H1 (cell line): ENCODE results near the gene FRMD5. TPM values are rescaled to one million over a fixed set of nuclear protein-coding genes. Genes with fewer than 3 reads are reported as not detected.
A peak's percentile ranks its signal among the peaks of the same experiment; 100 is the strongest.

Experiments used
- CTCF ChIA-PET: fragments of 300-600 bp; sonication (Branson Sonifier 250); formaldehyde crosslinking; loops from one replicate; lab custom pipeline; 2021; ENCODE audit not compliant: partially characterized antibody; lab: Charles Lee
- POLR2A ChIA-PET: fragments of 300-600 bp; sonication (Branson Sonifier 250); formaldehyde crosslinking; loops from one replicate; lab custom pipeline; 2021; ENCODE audit warnings: inconsistent platforms; ENCODE audit not compliant: partially characterized antibody; lab: Charles Lee
- DNase-seq, 2 experiments: peaks; one replicate each; pipeline versions ENCODE4 v3.0.0 to v3.0.0-alpha.2; 2010 to 2022; ENCODE audit warnings: low spot score in 2 of 2, low read depth in 1 of 2, mixed read lengths in 1 of 2
- FAIRE-seq: peaks from 2 replicates; lab custom pipeline; 2011; peaks lifted over from hg19 to GRCh38; lab: Jason Lieb, UNC
- H2AFZ ChIP-seq: 2 replicates; pipeline ENCODE4 v1.8.1; 2012; ENCODE audit warnings: low read length, inconsistent platforms
- H2AK5ac ChIP-seq: 2 replicates; pipeline ENCODE4 v1.6.1; 2013; ENCODE audit warnings: low read depth, low read length
- H2BK120ac ChIP-seq: replicated peaks from 2 replicates; pipeline ENCODE3; 2013; ENCODE audit warnings: low read depth, low read length, inconsistent platforms
- H2BK12ac ChIP-seq: 2 replicates; pipeline ENCODE4 v1.6.1; 2013; ENCODE audit warnings: low read depth, low read length
- H2BK15ac ChIP-seq: 2 replicates; pipeline ENCODE4 v1.6.1; 2013; ENCODE audit warnings: low read length
- H2BK20ac ChIP-seq: 2 replicates; pipeline ENCODE4 v1.6.1; 2013; ENCODE audit warnings: low read length
- H2BK5ac ChIP-seq: 2 replicates; pipeline ENCODE4 v1.6.1; 2013; ENCODE audit warnings: low read depth, low read length
- H3K14ac ChIP-seq: 2 replicates; pipeline ENCODE4 v1.6.1; 2013; ENCODE audit warnings: inconsistent platforms; ENCODE audit not compliant: insufficient read length
- H3K18ac ChIP-seq: 2 replicates; pipeline ENCODE4 v1.6.1; 2013; ENCODE audit warnings: low read length; ENCODE audit errors: extremely low read depth
- H3K23ac ChIP-seq: 2 replicates; pipeline ENCODE4 v1.6.1; 2013; ENCODE audit warnings: inconsistent platforms; ENCODE audit not compliant: insufficient read length
- H3K23me2 ChIP-seq: 2 replicates; pipeline ENCODE4 v1.6.1; 2013; ENCODE audit warnings: low read depth, low read length
- H3K27ac ChIP-seq: 2 replicates; pipeline ENCODE4 v1.6.1; 2011; ENCODE audit warnings: low read depth, low read length, inconsistent platforms
- H3K27me3 ChIP-seq, 4 experiments: replicated peaks in 1 of 4; 1 replicate in 1 of 4; 2 replicates in 3 of 4; pipeline versions ENCODE4 v1.6.1 to v1.8.1; 2011 to 2013; ENCODE audit warnings: low read length in 3 of 4, mild to moderate bottlenecking in 3 of 4, inconsistent platforms in 2 of 4, mixed read lengths in 2 of 4, moderate library complexity in 1 of 4; ENCODE audit not compliant: control insufficient read depth in 3 of 4, insufficient read depth in 3 of 4; ENCODE audit errors: extremely low read depth in 1 of 4
- H3K36me3 ChIP-seq, 4 experiments: 2 replicates each; pipeline versions ENCODE4 v1.6.1 to v1.8.1; 2011 to 2013; ENCODE audit warnings: mild to moderate bottlenecking in 4 of 4, low read length in 3 of 4, moderate library complexity in 2 of 4, control low read depth in 1 of 4, inconsistent platforms in 1 of 4; ENCODE audit not compliant: insufficient read depth in 4 of 4, control insufficient read depth in 2 of 4
- H3K4ac ChIP-seq: replicated peaks from 2 replicates; pipeline ENCODE3; 2013; ENCODE audit warnings: low read length, low read depth, mixed read lengths, inconsistent platforms; ENCODE audit not compliant: insufficient read length
- H3K4me1 ChIP-seq, 4 experiments: replicated peaks in 1 of 4; 1 replicate in 1 of 4; 2 replicates in 3 of 4; pipeline versions ENCODE4 v1.6.1 to v1.8.1; 2011 to 2013; ENCODE audit warnings: low read length in 3 of 4, inconsistent platforms in 2 of 4, mixed read lengths in 1 of 4; ENCODE audit not compliant: insufficient read depth in 4 of 4, control insufficient read depth in 3 of 4
- H3K4me2 ChIP-seq, 2 experiments: 2 replicates each; pipeline versions ENCODE4 v1.6.1 to v1.8.1; 2011 to 2013; ENCODE audit warnings: low read depth in 2 of 2, low read length in 2 of 2, control low read depth in 1 of 2, inconsistent platforms in 1 of 2, mild to moderate bottlenecking in 1 of 2; ENCODE audit not compliant: insufficient read depth in 1 of 2
- H3K4me3 ChIP-seq, 4 experiments: fragments of 200-600, 300-600 bp in 1 of 4; sonication (generic), shearing (Covaris generic), sonication (Bioruptor Twin) in 1 of 4; 2 replicates each; pipeline versions ENCODE4 v1.5.1 to v1.8.1; 2011 to 2016; ENCODE audit warnings: low read length in 4 of 4, low read depth in 3 of 4, control low read depth in 2 of 4, inconsistent platforms in 2 of 4, mild to moderate bottlenecking in 2 of 4, mixed read lengths in 1 of 4, moderate library complexity in 1 of 4; ENCODE audit not compliant: insufficient read depth in 2 of 4; ENCODE audit errors: extremely low read depth in 1 of 4
- H3K56ac ChIP-seq: replicated peaks from 2 replicates; pipeline ENCODE3; 2013; ENCODE audit warnings: low read depth, mild to moderate bottlenecking, mixed read lengths, low read length, inconsistent platforms; ENCODE audit not compliant: insufficient read length
- H3K79me1 ChIP-seq: 2 replicates; pipeline ENCODE4 v1.6.1; 2013; ENCODE audit warnings: low read depth, low read length, control low read depth
- H3K79me2 ChIP-seq, 2 experiments: 2 replicates each; pipeline versions ENCODE4 v1.6.1 to v1.8.1; 2012 to 2013; ENCODE audit warnings: low read length in 2 of 2, mild to moderate bottlenecking in 2 of 2, inconsistent platforms in 1 of 2; ENCODE audit not compliant: insufficient read depth in 2 of 2, control insufficient read depth in 1 of 2
- H3K9ac ChIP-seq, 4 experiments: replicated peaks in 1 of 4; 1 replicate in 1 of 4; 2 replicates in 3 of 4; pipeline versions ENCODE4 v1.6.1 to v1.8.1; 2011 to 2013; ENCODE audit warnings: low read depth in 3 of 4, low read length in 3 of 4, control low read depth in 2 of 4, mild to moderate bottlenecking in 2 of 4, moderate library complexity in 2 of 4, inconsistent platforms in 1 of 4; ENCODE audit errors: extremely low read depth in 1 of 4
- H3K9me3 ChIP-seq, 2 experiments: 2 replicates each; pipeline versions ENCODE4 v1.6.1 to v1.8.1; 2012 to 2013; ENCODE audit warnings: mild to moderate bottlenecking in 2 of 2, moderate library complexity in 2 of 2, control low read depth in 1 of 2, inconsistent platforms in 1 of 2, low read depth in 1 of 2, low read length in 1 of 2, mixed read lengths in 1 of 2; ENCODE audit not compliant: insufficient read depth in 2 of 2
- H4K20me1 ChIP-seq, 2 experiments: replicated peaks in 1 of 2; 2 replicates each; pipeline versions ENCODE3 to v1.8.1; 2011 to 2013; ENCODE audit warnings: inconsistent platforms in 2 of 2, low read length in 2 of 2, mild to moderate bottlenecking in 1 of 2; ENCODE audit not compliant: insufficient read depth in 2 of 2, control insufficient read depth in 1 of 2
- H4K5ac ChIP-seq: 2 replicates; pipeline ENCODE4 v1.6.1; 2013; ENCODE audit warnings: low read length, low read depth, mixed read lengths, inconsistent platforms; ENCODE audit not compliant: insufficient read length
- H4K8ac ChIP-seq: 2 replicates; pipeline ENCODE4 v1.8.0; 2013; ENCODE audit warnings: mild to moderate bottlenecking, moderate library complexity, low read length, inconsistent platforms; ENCODE audit not compliant: insufficient read depth; ENCODE audit errors: extremely low read depth
- H4K91ac ChIP-seq: replicated peaks from 2 replicates; pipeline ENCODE3; 2013; ENCODE audit warnings: low read length, mixed read lengths, inconsistent platforms; ENCODE audit not compliant: insufficient read length
- FOSL1 ChIP-seq: IDR thresholded peaks from 2 replicates; pipeline ENCODE4 v1.6.1; 2011; ENCODE audit warnings: mild to moderate bottlenecking, low read depth, low read length, moderate library complexity; ENCODE audit not compliant: insufficient read depth
- GABPA ChIP-seq: IDR thresholded peaks from 2 replicates; pipeline ENCODE4 v1.6.1; 2011; ENCODE audit warnings: mild to moderate bottlenecking, low read length, moderate library complexity, borderline replicate concordance; ENCODE audit not compliant: insufficient read depth
- MAFK ChIP-seq: IDR thresholded peaks from 2 replicates; pipeline ENCODE4 v1.6.1; 2012; ENCODE audit warnings: low read depth, mild to moderate bottlenecking, improper control_type of control experiment, low read length
- RAD21 ChIP-seq, 2 experiments: IDR thresholded peaks in 1 of 2; conservative IDR thresholded peaks in 1 of 2; 2 replicates each; pipeline ENCODE4 v1.6.1; 2011; ENCODE audit warnings: low read depth in 2 of 2, low read length in 2 of 2, improper control_type of control experiment in 1 of 2, inconsistent platforms in 1 of 2, mild to moderate bottlenecking in 1 of 2, moderate library complexity in 1 of 2
- SIRT6 ChIP-seq: IDR thresholded peaks from one replicate; pipeline ENCODE4 v1.7.1; 2012; ENCODE audit warnings: low read length, inconsistent platforms
- SIX5 ChIP-seq: IDR thresholded peaks from 2 replicates; pipeline ENCODE4 v1.6.1; 2011; ENCODE audit warnings: mild to moderate bottlenecking, low read depth, low read length
- polyA plus RNA-seq, 7 experiments: library from polyadenylated mRNA; depleted of rRNA in 3 of 7; stranded (reverse) in 5 of 7; unstranded in 2 of 7; fragments of >200 nt in 5 of 7; fragments of 200-250 nt in 2 of 7; gene quantifications; 1 replicate in 5 of 7; 2 replicates in 1 of 7; 4 replicates in 1 of 7; pipeline versions ENCODE4 v1.2.1 to v1.2.3, GENCODE V29; 2011 to 2013; ENCODE audit warnings: missing spikeins in 2 of 7, mixed read lengths in 2 of 7
- total RNA-seq: library from RNA; stranded (reverse); fragmentation: NEBNext Ultra II Directional; extraction: Animal tissue kit (Norgen Biotek cat#: 25700); gene quantifications from 2 replicates; pipeline ENCODE4 v1.2.1, GENCODE V29; 2021

Gene FRMD5
- total and polyA plus RNA-seq, 2 of the 8 experiments (the other 6 are each of a cell fraction or from before 2014, with no cell fraction given): 10.1 to 12.6 TPM

DNA sequence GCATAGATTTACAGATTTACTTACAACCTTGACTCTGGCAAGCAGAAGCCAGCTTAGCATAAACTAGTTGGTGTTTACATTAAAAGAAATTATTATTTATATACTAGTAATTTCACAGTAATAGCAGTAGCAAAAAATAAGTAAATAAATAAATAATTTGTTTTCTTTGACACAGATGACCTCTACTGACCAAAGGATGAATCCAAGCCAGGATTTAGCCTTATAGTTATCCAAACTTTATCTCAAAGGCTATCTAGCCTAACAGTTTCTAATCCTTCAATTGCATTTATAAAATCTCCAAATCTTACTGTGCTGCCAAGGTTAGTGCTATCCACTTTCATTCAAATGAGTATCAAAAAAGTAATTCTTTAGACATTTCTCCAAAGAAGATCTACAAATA lies 64.3 kb downstream of the FRMD5 start:
- no peak overlapping the region for H3K18ac ChIP-seq
- FAIRE-seq (no peak), DNase-seq (no peak)
- no peak overlapping the region for H4K91ac ChIP-seq
- H4K20me1 ChIP-seq: no peaks in the 10 kb centered on the region
- TF ChIP-seq GABPA (no peak), RAD21 (IDR thresholded peaks at IDR 0.05 in 1 of 2, conservative IDR thresholded peaks at IDR 0.05 in 1 of 2; ENCODE audit: low read depth in 2 of 2, low read length in 2 of 2) (peak in 1 of 2 experiments; percentile 21; a peak in 2 of 4 replicates), SIRT6 (no peak), FOSL1 (no peak), MAFK (no peak), SIX5 (no peak)
- H3K27ac ChIP-seq: no peak overlapping the region
- H3K56ac ChIP-seq: no peak overlapping the region
- no peak overlapping the region for H3K4ac ChIP-seq
- ChIA-PET CTCF (interaction anchor here (0.7 to 1.4 kb wide), 4 partner anchors 14 to 258 kb away, joined by 3 to 5 read pairs (median 3); no protein-coding TSS in a partner anchor), POLR2A (no interaction called here)
- H3K79me1 ChIP-seq: no peaks in the 10 kb centered on the region
- H3K23me2 ChIP-seq: no peaks in the 10 kb centered on the region
- no peak overlapping the region for H2BK20ac ChIP-seq
- no peak overlapping the region for H2BK12ac ChIP-seq
- no peaks in the 10 kb centered on the region for H3K36me3 ChIP-seq
- H3K79me2 ChIP-seq: no peaks in the 10 kb centered on the region
- no peak overlapping the region for H2AFZ ChIP-seq
- no peaks in the 10 kb centered on the region for H3K9me3 ChIP-seq
- H3K27me3 ChIP-seq: no peaks in the 10 kb centered on the region
- no peak overlapping the region for H3K4me2 ChIP-seq
- H3K23ac ChIP-seq: no peak overlapping the region
- no peaks in the 10 kb centered on the region for H3K4me1 ChIP-seq
- H2BK5ac ChIP-seq: no peak overlapping the region
- H3K14ac ChIP-seq: no peak overlapping the region
- no peak overlapping the region for H3K9ac ChIP-seq
- H3K4me3 ChIP-seq: no peak overlapping the region
- no peak overlapping the region for H4K5ac ChIP-seq
- no peak overlapping the region for H4K8ac ChIP-seq
- H2AK5ac ChIP-seq: no peak overlapping the region
- H2BK120ac ChIP-seq: no peak overlapping the region
- H2BK15ac ChIP-seq: no peak overlapping the region
